ENCODE measurements around the gene NADK2.

- TF ChIP-seq CTCF (IDR thresholded peaks at IDR 0.05; ENCODE audit: extremely low read depth in 1 of 2, insufficient read depth in 1 of 2, low read depth in 1 of 2, low read length in 2 of 2), result no peak
- TF ChIP-seq POLR2A (IDR thresholded peaks at IDR 0.05; ENCODE audit: low read depth, low read length), result no peak
- TF ChIP-seq MYC (IDR thresholded peaks at IDR 0.05; ENCODE audit: low read depth, low read length), result no peak
- TF ChIP-seq POLR2AphosphoS5 (IDR thresholded peaks at IDR 0.05; ENCODE audit: insufficient read depth, low read depth, low read length), result no peak
- no peak for TF ChIP-seq JUN (IDR thresholded peaks at IDR 0.05; ENCODE audit: borderline replicate concordance, insufficient read depth, insufficient read length, low read depth)
- no peak for TF ChIP-seq EZH2 (IDR thresholded peaks at IDR 0.05; ENCODE audit: borderline replicate concordance, low read depth, low read length, severe bottlenecking)
These were observed 88.4 kb downstream of the NADK2 start for GRCh38 chr5:36153298-36153677.

Measured in endothelial cell of umbilical vein (primary cell).